Daoy (cell line): ENCODE results near the gene SAMD1. TPM values are rescaled to one million over a fixed set of nuclear protein-coding genes. Genes with fewer than 3 reads are reported as not detected.
A peak's percentile ranks its signal among the peaks of the same experiment; 100 is the strongest.

Source experiments
- DNase-seq: peaks from one replicate; pipeline ENCODE4 v3.0.0-alpha.2; 2015; ENCODE audit warnings: low read depth
- total RNA-seq: library from RNA; depleted of rRNA; stranded (reverse); fragments of >200 nt; shearing (Covaris generic); gene quantifications from 2 replicates; pipeline ENCODE4 v1.2.3, GENCODE V29; 2014

Gene SAMD1
- total RNA-seq, 1 experiment from 2014 or later: 95.5 TPM

DNA sequence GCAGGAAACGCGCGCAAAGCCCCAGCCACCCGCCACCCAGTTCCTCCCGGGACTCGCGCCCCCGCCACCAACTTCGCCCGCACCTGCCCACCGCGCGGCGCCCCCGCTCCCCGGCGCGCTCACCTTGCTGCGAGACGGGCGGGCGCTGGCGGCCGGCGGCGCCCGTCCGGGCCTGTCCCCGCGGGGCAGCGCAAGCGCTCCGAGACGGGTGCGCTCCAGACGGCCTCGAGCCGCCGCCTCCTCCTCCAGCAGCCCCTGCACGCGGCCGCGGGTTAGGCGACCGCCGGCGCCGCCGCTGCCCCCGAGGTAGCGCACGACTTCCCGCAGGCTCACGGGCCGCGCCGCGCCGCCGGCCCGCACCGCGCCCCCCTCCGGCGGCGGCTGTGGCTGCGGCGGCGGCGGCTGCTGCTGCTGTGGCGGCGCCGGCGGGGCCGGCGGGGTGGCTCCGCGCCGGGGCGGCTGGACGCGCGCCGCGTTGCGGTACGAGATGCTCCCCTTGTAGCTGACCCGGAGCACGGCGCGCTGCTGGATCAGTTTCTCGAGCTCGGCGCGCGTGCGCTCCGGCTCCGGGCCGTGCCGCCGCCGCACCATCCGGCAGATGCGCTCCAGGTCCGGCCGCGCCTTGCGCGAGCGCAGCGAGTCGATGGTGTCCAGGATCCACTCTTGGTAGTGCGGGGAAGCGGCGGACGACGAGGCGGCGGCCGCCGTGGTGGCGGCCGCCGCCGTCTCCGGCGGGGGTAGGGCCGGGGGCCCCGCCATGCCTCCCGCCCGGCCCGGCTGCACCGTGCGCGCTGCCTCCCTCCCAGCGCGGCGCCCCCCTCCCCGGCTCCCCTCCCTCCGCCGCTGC lies 666 bp downstream of the SAMD1 start:
- DNase-seq: peak; percentile 79

DNA sequence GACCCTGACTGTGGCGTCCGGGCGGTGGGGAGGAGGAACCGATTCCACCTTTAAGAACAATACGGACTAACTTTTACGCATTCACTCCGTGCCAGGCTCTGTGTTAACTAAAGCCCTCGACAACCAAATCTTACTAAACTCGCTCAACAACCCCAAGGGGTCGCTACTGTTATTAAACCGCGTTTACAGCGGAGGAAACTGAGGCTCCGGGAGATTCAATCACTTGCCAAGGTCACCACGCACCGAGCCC lies 1.2 kb downstream of the SAMD1 start:
- no peak for DNase-seq

DNA sequence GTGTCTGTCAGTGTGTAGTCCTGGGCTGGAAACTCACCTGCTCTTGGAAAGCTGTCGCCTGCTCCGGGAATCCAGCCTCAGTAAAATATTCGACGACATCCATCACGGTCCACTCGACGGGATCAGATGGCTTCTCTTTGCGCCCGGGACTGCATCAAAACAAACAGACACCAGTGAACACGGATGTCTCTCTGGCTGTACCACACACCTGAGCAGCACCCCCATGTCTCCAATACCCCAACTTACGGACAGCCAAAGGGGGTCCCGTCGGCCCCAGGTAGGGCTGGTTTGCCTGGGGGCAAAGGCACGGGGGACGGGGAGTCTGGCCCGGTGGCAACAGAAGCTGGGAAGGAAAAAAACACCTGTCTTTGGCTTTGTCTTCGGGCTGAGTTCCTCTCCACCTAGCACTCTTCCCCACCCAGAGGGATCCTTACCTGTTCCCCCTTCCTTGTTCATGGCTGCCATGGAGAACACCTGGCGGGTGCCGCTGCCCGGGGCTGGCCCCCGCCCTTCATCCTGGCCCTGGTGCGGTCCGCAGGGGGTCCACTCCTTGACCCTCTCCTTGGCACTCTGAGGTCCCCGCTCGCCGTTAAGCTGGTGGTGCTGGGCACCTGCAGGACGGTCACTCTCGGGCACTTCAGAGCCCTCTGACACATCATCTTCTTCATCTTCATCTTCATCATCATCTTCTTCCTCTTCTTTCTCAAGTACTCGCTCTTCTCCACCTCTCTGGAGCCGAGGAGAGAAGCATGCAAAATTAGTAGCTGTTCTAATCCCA lies 1.7 kb downstream of the SAMD1 start:
- DNase-seq: no peak

DNA sequence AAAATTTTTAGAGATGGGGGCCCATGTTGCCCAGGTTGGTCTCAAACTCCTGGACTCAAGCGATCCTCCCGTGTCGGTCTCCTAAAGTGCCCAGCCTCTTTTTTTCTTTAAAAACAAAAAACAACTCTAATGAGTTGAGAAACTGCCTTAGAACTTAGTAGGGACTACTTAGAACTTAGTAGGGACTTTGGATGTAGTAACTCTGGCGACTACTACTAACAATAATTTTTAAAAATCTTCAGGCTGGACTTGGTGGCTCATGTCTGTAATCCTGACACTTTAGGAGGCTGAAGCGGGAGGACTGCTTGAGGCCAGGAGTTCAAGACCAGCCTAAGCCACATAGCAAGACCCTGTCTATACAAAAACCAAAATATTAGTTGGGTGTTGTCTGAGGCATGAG lies 4.5 kb downstream of the SAMD1 start:
- DNase-seq: no peak

DNA sequence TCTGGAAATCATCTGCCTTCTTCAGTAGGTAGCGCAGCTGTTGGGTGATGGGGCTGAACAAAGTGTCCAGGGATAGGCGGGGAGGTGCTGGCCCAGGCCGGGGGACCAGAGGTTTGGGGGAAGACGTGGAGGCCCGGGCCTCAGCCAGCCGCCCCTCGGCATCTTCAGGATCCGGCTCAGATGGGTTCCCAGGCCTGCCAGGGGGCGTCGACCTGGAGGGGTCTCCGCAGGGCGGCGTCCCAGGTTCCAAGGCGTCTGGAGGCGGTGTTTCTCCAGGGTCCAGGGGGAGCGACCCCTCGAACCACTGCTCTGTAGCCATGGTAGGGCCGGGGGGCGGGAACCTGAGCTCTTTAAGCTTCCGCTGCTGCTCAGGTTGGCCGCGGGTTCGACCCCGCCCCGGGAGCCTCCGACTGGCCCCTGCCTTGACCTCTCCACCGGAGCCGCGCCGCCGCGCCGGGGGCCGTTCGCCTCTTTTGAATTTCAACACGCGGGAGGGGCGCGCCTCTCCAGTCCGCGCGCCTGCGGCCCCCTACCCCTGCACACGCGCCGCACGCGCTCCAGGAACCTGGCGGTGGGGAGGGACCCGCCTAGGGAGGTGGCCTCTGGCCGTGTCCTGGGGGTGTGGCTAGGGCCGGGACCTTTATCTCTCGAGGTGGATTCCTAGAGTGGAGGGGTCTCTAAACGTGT lies 5.1 kb downstream of the SAMD1 start, which contains the start of gene C19orf67:
Gene C19orf67 (minus strand): TSS at position 475 of the 687 bp plus-strand sequence. CDS start 156 bp downstream, at position 319.
- DNase-seq: no peak

DNA sequence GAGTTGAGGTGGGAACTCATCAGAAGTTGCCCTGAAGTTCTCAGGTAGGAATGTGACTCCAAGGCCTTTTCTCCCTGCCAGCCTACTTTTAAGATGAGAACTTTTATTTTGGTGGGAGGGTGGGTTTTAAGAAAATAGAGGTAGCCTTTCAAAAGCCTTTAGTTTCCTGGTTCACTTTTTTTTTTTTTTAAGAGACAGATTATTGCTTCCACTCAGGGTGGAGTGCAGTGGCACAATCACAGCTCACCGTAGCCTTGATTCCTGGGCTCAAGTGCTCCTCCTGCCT lies 7.9 kb downstream of the SAMD1 start:
- DNase-seq: no peak

DNA sequence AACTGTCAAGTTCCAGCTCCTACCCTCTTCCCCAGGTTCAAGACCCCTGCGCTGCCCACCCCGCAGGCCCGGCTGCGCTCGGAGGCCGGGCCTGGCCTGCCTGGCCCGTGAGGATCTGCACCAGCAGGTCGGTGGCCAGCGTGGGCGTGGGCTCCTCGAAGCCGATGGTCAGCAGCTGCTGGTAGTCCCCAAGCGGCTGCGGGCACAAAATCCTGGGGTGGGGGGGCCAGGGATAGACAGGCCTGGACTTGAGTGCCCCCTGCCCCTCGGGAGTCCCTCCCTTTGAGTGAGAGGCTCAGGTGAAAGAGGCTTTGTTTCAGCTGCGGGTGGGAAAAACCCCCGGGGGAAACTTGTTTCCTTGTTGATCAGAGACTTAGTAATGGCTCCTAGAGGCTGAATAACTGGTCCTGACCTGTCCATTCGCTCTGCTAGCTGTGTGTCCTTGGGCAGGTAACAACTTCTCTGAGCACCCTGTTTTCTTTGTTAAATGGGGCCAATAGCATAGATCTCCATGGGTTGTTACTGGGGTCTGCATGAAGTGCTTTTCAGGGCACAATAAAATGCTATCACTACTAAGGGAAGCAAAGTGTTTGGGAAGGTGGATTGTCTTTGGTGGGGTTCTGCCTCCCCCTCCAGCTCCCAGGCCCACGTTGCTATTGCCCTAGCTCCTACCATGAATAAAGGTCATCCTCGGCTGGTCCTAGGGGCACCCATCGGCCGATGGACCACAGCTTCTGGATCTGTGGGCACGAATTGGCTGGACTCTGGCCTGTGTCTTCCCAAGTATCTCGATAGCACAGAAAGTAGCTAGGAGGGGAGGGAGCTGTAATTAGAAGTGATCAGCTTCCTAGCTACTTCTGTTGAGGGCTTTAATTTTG lies 8.5 kb downstream of the SAMD1 start:
- DNase-seq: no peak

DNA sequence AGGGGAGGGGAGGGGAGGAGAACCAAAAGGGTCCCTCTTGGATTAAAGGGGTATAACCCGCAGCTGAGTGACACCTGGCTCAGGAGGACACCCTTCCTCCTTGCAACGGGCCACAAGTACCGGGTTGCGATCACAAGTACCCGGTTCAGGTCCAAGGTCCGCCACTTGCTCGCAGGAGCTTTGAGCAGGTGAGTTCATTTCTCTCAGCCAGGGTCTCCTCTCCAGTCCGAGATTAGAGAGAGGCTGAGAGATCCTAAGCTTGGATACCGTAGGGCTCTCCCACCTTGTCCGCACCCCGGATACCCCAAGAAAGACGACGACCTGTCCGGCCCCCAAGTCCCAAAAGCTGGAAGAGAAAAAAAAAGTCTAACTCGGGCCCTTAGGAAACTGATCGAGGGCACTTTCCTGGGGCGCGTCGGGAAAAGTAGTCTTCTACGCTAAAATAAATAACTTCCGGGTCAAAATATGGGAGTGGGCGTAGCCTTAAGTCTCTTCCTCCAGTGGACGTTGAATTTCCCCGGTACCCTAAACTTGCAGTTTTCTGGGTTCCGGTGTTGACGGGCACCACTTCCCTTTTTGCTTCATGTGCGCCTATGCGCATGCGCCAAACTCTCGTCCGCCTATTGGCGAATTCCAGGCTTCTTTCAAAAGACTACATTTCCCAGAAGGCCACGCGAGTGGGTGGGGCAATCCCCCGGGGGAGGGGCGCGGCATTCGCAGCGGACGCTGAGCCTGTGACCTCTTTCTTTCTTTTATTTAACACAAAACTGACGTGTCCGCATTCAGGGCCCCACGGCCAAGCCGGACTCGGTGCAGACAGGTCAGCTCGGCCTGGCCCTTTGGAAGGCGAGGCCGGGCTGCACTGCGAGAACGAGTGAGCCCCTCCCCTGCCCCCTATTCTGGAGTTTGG lies 9.4 kb downstream of the SAMD1 start:
- DNase-seq: peak; percentile 99

DNA sequence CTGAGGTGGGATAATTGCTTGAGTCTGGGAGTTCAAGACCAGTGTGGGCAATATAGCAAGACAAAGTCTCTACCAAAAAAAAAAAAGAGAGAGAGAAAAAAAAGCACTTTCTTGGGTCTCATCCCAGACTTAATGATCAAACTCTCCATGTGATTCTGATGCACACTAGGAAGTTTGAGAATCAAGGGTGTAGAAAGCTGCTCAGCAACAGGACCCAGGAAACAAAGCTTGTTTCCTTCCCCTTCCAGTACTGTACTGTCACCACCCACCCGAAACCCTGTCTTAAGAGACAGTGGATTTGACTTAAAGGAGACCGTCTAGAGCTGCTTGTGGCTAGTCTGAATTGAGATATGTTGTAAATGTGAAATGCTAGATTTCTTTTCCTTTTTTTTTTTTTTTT lies 12.1 kb downstream of the SAMD1 start:
- DNase-seq: no peak

DNA sequence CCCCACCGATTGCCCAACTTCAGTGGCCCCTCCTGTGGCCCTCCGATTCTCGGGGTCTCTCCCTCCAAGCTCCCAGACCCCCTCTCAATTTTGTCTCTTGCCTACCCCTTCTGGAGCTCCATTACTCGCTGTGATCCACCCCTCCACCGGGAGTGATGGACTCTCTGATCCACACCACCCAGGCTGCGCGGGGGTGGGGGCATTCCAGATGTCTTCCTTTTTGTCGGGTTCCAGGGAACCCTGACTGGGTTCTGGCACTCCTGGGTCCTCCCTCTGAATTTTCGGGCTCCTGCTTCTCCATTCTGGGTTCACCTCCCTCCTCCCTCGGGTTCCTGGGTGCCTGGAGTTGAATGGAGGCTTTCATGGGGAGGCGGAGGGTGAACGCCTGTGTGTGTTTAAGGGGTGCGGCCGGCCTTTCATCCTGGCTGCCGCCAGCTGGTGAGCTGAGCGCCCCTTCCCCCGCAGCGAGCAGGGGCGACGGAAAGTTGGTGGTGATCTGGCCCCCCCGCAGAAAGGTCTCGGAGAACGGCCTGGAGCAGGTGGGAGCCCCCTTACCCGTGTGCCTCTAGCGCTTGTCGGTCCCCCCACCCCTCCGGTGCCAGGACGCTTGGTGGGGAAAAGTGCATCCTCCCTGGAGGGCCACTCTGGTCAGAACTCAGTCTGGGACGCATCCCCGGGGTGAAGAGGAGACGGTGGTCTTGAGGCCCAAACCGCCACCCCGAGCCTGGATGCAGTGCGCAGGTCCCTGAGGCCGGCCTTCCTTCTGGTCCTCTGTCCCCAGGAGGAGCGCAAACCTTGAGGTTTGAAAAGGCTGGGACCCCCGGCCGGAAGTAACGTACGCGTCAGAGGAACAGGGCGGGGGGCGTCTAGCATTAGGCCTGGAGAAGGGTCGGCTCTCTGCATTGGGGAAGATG lies 16.4 kb downstream of the SAMD1 start:
- peak; percentile 26 for DNase-seq

DNA sequence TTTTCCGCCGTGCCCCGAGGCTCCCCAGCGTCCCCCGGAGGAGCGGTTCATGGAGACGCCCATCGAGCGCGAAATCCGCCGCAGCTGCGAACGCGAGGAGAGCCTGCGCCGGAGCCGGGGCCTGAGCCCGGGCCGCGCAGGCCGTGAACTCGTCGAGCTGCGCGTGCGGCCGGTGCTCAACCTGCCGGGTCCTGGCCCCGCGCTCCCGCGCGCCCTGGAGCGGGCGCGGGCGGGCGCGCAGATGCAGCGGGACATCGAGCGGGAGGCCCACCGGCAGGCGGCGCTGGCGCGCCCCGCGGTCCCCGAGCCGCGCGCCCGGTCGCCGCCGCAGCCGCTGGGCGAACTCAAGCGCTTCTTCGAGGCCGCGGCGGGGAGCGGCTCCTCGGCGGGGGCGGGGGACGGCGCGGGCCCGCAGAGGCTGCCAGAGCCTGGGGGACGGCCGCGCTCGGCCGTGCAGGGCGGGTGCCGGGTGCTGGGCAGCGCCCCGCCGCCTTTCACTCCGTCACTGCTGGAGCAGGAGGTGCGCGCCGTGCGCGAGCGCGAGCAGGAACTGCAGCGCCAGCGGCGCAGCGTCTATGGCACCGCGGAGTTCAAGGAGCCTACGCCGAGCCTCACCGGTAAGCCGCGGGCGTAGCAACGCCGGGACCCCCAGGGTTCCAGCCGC lies 17.2 kb downstream of the SAMD1 start:
- peak; percentile 91 for DNase-seq

DNA sequence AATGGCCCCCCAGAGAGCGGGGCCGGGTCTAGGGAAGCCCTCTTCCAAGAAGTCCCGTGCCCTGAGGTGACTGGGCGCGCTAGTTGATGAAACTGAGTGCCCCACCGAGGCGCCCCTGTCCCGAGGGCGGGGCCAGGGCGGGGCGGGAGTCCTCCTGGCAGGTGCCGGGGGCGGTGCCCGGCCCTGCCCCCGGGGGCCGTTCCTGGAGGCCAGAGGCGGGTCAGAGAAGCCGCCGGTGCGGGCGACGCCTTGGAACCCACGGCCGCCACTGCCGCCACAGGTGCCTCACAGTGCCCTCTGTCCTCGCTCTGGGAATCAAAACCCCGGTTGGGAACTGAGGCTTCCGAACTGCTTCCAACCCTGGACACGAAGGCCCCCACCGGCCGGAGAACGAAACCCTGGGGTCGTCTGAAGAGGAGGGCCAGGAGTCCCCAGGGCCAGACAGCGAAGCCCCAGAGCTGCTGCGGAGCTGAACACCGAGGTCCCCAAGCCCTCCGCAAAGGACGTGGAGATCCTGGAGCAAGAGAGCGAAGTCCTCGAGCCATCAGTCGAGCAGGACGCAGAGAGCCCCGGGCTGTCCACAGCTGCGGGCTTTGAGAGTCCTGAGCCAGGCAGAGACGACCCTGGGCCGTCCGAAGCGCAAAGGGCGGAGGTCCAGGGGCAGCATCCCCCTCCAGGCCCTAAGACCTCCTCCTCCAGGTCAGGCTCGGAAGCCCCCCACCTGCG lies 17.9 kb downstream of the SAMD1 start, which contains the start of gene MISP3:
Gene MISP3 (plus strand): TSS at position 252 of the 726 bp plus-strand sequence. CDS start 524 bp downstream, outside the sequence.
- DNase-seq: peak; percentile 62

DNA sequence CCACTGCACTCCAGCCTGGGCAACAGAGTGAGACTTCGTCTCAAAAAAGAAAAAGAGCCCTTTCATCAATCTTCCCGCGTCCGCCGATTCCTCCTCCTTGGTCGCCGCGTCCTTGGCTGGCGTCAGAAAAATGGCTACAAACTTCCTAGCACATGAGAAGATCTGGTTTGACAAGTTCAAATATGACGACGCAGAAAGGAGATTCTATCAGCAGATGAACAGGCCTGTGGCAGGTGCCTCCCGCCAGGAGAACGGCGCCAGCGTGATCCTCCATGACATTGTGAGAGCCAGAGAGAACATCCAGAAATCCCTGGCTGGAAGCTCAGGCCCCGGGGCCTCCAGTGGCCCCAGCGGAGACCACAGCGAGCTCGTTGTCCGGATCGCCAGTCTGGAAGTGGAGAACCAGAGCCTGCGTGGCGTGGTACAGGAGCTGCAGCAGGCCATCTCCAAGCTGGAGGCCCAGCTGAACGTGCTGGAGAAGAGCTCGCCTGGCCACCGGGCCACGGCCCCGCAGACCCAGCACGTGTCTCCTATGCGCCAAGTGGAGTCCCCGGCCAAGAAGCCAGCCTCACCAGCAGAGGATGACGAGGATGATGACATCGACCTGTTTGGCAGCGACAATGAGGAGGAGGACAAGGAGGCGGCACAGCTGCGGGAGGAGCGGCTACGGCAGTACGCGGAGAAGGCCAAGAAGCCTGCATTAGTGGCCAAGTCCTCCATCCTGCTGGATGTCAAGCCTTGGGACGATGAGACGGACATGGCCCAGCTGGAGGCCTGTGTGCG lies 20.1 kb downstream of the SAMD1 start:
- no peak for DNase-seq

DNA sequence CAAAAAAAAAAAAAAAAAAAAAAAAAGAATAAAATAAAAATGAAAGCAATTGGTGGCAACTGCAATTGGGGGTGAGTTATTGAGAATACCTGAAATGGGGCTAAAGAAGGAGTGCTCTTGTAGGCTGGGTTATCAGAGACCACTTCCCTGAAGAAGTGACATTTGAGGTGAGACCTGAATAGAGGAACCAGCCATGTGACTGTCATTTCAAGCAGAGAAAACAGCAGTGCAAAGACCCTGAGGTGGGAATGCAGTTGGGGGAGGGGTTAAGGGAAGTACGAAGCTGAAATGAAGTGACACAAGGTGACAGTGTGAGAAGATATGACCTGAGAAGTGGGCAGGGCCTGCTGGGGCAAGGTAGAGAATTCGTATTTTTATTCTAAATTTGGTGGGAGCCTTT lies 24.4 kb downstream of the SAMD1 start:
- DNase-seq: no peak

DNA sequence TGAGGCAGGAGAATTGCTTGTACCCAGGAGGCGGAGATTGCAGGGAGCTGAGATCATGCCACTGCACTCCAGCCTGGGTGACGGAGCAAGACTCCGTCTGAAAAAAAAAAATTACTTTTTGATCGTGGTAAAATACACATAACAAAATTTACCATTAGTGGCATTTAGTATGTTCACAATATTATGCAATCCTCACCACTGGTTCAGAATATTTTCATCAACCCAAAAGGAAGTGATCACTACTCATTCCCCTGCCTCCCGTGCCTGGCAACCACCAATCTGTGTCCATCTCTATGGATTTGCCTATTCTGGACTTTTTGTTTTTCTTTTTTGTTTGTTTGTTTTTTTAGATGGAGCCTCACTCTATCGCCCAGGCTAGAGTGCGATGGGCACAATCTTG lies 27.4 kb downstream of the SAMD1 start:
- DNase-seq: no peak

DNA sequence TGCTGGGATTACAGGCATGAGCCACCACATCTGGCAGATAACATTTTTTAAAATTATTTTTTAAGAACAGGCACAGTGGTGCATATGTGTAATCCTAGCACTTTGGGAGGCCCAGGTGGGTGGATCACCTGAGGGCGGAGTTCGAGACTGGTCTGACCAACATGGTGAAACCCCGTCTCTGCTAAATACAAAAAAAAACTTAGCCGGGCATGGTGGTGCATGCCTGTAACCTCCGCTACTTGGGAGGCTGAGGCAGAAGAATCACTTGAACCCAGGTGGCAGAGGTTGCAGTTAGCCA lies 28.0 kb downstream of the SAMD1 start:
- DNase-seq: no peak

DNA sequence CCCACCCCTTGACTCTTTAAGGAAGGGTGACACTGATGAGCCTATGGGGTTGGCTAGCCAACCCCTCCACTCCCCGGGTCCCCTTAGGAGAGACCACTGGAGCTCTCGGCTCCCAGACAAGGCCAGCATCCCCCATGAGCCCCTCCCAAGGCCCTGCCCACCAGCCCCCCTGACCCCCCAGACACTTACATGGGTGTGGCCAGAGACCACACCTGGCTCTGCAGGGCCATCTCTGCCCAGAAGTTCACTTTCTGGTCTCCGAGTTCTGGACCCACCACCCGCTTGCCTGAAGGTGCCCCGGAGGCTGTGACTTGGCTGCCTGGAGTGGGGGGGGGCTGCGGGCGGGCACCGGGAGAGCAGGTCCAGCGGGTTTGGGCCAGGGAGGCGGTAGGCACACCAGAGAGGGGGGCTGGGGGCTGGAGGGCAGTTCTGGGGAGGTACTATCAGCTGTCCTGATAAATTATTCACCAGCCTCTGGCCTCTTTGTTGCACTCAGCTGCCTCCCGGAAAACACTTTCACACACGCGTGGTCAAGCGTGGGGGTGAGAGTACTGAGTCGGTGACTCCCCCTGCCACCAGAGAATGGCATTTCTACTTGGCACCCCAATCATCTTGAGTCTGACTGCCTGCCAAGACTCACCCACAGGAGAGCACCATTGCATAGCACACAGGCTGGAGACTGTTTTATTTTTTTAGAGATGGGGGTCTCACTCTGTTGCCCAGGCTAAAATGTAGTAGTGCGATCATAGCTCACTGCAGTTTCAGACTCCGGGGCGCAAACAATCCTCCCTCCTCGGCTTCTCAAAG lies 28.6 kb downstream of the SAMD1 start, which contains the start of gene PALM3:
Gene PALM3 (minus strand): TSS at position 326 of the 807 bp plus-strand sequence. CDS start 96 bp downstream, at position 230.
- no peak for DNase-seq
